ENCODE results near the gene ALPG.
"Not testable (repeated sequence)": the region's sequence is repeated elsewhere in the genome, so short reads cannot be mapped to it uniquely, and the experiment has no call there.

Gene ALPG

GRCh38 chr2:232376713-232377112, 29.9 kb upstream of the ALPG start:
- in situ Hi-C loops (cut with MboI; ENCODE audit: low sequenced_read_pairs), result no loop called here

- in situ Hi-C loops (cut with MboI; ENCODE audit: low sequenced_read_pairs), result no loop called here
Measured at GRCh38 chr2:232377319-232377718, 29.3 kb upstream of the ALPG start.

GRCh38 chr2:232377841-232378734, 28.6 kb upstream of the ALPG start:
- in situ Hi-C loops (cut with MboI; ENCODE audit: low sequenced_read_pairs), result no loop called here

- in situ Hi-C loops (cut with MboI; ENCODE audit: low sequenced_read_pairs), result not testable (repeated sequence)
Measured at GRCh38 chr2:232378735-232379151, 27.9 kb upstream of the ALPG start, which contains the start of gene ALPP. Gene ALPP (plus strand): TSS chr2:232378751. CDS start chr2:232378803, 52 bp downstream.

- in situ Hi-C loops (cut with MboI; ENCODE audit: low sequenced_read_pairs), result not testable (repeated sequence)
Measured at GRCh38 chr2:232379610-232380590, 26.7 kb upstream of the ALPG start.

- in situ Hi-C loops (cut with MboI; ENCODE audit: low sequenced_read_pairs), result not testable (repeated sequence)
Measured at GRCh38 chr2:232381204-232382031, 25.2 kb upstream of the ALPG start.

GRCh38 chr2:232382331-232383225, 24.1 kb upstream of the ALPG start:
- in situ Hi-C loops (cut with MboI; ENCODE audit: low sequenced_read_pairs), result no loop called here

GRCh38 chr2:232384466-232384865, 22.2 kb upstream of the ALPG start:
- in situ Hi-C loops (cut with MboI; ENCODE audit: low sequenced_read_pairs), result no loop called here

GRCh38 chr2:232385058-232385457, 21.6 kb upstream of the ALPG start:
- in situ Hi-C loops (cut with MboI; ENCODE audit: low sequenced_read_pairs), result not testable (repeated sequence)

GRCh38 chr2:232385660-232386489, 20.8 kb upstream of the ALPG start:
- in situ Hi-C loops (cut with MboI; ENCODE audit: low sequenced_read_pairs), result no loop called here

- in situ Hi-C loops (cut with MboI; ENCODE audit: low sequenced_read_pairs), result no loop called here
Measured at GRCh38 chr2:232386490-232386739, 20.2 kb upstream of the ALPG start.

GRCh38 chr2:232386740-232387450, 19.7 kb upstream of the ALPG start:
- in situ Hi-C loops (cut with MboI; ENCODE audit: low sequenced_read_pairs), result no loop called here

- in situ Hi-C loops (cut with MboI; ENCODE audit: low sequenced_read_pairs), result no loop called here
Measured at GRCh38 chr2:232387451-232388171, 19.0 kb upstream of the ALPG start.

GRCh38 chr2:232388324-232388891, 18.2 kb upstream of the ALPG start:
- in situ Hi-C loops (cut with MboI; ENCODE audit: low sequenced_read_pairs), result no loop called here

GRCh38 chr2:232389327-232389726, 17.3 kb upstream of the ALPG start:
- in situ Hi-C loops (cut with MboI; ENCODE audit: low sequenced_read_pairs), result no loop called here

- in situ Hi-C loops (cut with MboI; ENCODE audit: low sequenced_read_pairs), result no loop called here
Measured at GRCh38 chr2:232390661-232391060, 16.0 kb upstream of the ALPG start.

GRCh38 chr2:232393556-232393955, 13.1 kb upstream of the ALPG start:
- in situ Hi-C loops (cut with MboI; ENCODE audit: low sequenced_read_pairs), result no loop called here

Data from HL-60/S4 treated with retinoic acid at 250 ng/mL for 4 days and 3 days (cell line).